ENCODE measurements around the gene FBXO4.
"Not testable (repeated sequence)": the region's sequence is repeated elsewhere in the genome, so short reads cannot be mapped to it uniquely, and the experiment has no call there.

Gene FBXO4

GRCh38 chr5:41924526-41924871, 582 bp upstream of the FBXO4 start:
- DNase-seq (ENCODE audit: low spot score) = no peak

GRCh38 chr5:41925555-41925951, 472 bp downstream of the FBXO4 start:
- peak; percentile 17 for DNase-seq (ENCODE audit: low spot score)

GRCh38 chr5:41927604-41928003, 2.5 kb downstream of the FBXO4 start:
- no peak for DNase-seq (ENCODE audit: low spot score)

GRCh38 chr5:41929035-41929434, 4.0 kb downstream of the FBXO4 start:
- DNase-seq (ENCODE audit: low spot score) = no peak

- DNase-seq (ENCODE audit: low spot score) = no peak
These were observed 7.7 kb downstream of the FBXO4 start for GRCh38 chr5:41932770-41933169.

GRCh38 chr5:41935544-41935943, 10.5 kb downstream of the FBXO4 start:
- no peak for DNase-seq (ENCODE audit: low spot score)

GRCh38 chr5:41940641-41941040, 15.6 kb downstream of the FBXO4 start:
- DNase-seq (ENCODE audit: low spot score) = no peak

- not testable (repeated sequence) for DNase-seq (ENCODE audit: low spot score)
These were observed 20.4 kb downstream of the FBXO4 start for GRCh38 chr5:41945332-41945955.

GRCh38 chr5:41951224-41951623, 26.1 kb downstream of the FBXO4 start:
- no peak for DNase-seq (ENCODE audit: low spot score)

GRCh38 chr5:41954286-41954685, 29.2 kb downstream of the FBXO4 start:
- no peak for DNase-seq (ENCODE audit: low spot score)

GRCh38 chr5:41955432-41956024, 30.4 kb downstream of the FBXO4 start:
- DNase-seq (ENCODE audit: low spot score) = no peak

- DNase-seq (ENCODE audit: low spot score) = no peak
These were observed 31.9 kb downstream of the FBXO4 start for GRCh38 chr5:41956943-41957342.

GRCh38 chr5:41960481-41960880, 35.4 kb downstream of the FBXO4 start:
- DNase-seq (ENCODE audit: low spot score) = no peak

- no peak for DNase-seq (ENCODE audit: low spot score)
These were observed 36.7 kb downstream of the FBXO4 start for GRCh38 chr5:41961736-41962135.

- no peak for DNase-seq (ENCODE audit: low spot score)
These were observed 37.4 kb downstream of the FBXO4 start for GRCh38 chr5:41962491-41962890.

- no peak for DNase-seq (ENCODE audit: low spot score)
These were observed 41.5 kb downstream of the FBXO4 start for GRCh38 chr5:41966401-41967105.

GRCh38 chr5:41967401-41967800, 42.3 kb downstream of the FBXO4 start:
- no peak for DNase-seq (ENCODE audit: low spot score)

- DNase-seq (ENCODE audit: low spot score) = no peak
These were observed 43.2 kb downstream of the FBXO4 start for GRCh38 chr5:41968153-41968723.

GRCh38 chr5:41973087-41973486, 48.0 kb downstream of the FBXO4 start:
- DNase-seq (ENCODE audit: low spot score) = no peak

- no peak for DNase-seq (ENCODE audit: low spot score)
These were observed 48.8 kb downstream of the FBXO4 start for GRCh38 chr5:41973887-41974286.

- DNase-seq (ENCODE audit: low spot score) = no peak
These were observed 53.6 kb downstream of the FBXO4 start for GRCh38 chr5:41978676-41979075.

GRCh38 chr5:41980396-41980795, 55.3 kb downstream of the FBXO4 start:
- no peak for DNase-seq (ENCODE audit: low spot score)

- DNase-seq (ENCODE audit: low spot score) = no peak
These were observed 55.8 kb downstream of the FBXO4 start for GRCh38 chr5:41980870-41981269.
